SJSA1 (cell line): Measurements from ENCODE around the gene BLTP3B. TPM values are rescaled to one million over a fixed set of nuclear protein-coding genes. Genes with fewer than 3 reads are reported as not detected.

Source experiments
- DNase-seq, 2 experiments: peaks; one replicate each; pipeline ENCODE4 v3.0.0-alpha.2; 2015 to 2020; ENCODE audit warnings: low spot score in 2 of 2, low read depth in 1 of 2
- H3K27ac ChIP-seq: fragments of 250-450 bp; sonication (Bioruptor Pico); 2 replicates; pipeline ENCODE4 v1.5.1; 2020; ENCODE audit warnings: mild to moderate bottlenecking, moderate library complexity
- H3K27me3 ChIP-seq: fragments of 250-450 bp; sonication (Bioruptor Pico); replicated peaks from 2 replicates; pipeline ENCODE4 v1.5.1; 2020; ENCODE audit warnings: mild to moderate bottlenecking, moderate library complexity
- H3K36me3 ChIP-seq: fragments of 250-450 bp; sonication (Bioruptor Pico); 2 replicates; pipeline ENCODE4 v1.5.1; 2020; ENCODE audit warnings: mild to moderate bottlenecking
- H3K4me1 ChIP-seq: fragments of 250-450 bp; sonication (Bioruptor Pico); replicated peaks from 2 replicates; pipeline ENCODE4 v1.6.1; 2021; ENCODE audit warnings: mild to moderate bottlenecking
- H3K4me3 ChIP-seq: fragments of 250-450 bp; sonication (Bioruptor Pico); 2 replicates; pipeline ENCODE4 v1.5.1; 2020; ENCODE audit warnings: mild to moderate bottlenecking
- H3K9me3 ChIP-seq: fragments of 250-450 bp; sonication (Bioruptor Pico); replicated peaks from 2 replicates; pipeline ENCODE4 v1.5.1; 2020; ENCODE audit warnings: mild to moderate bottlenecking
- total RNA-seq: library from RNA; depleted of rRNA; stranded (reverse); fragments of >200 nt; shearing (Covaris generic); gene quantifications from 2 replicates; pipeline ENCODE4 v1.2.3, GENCODE V29; 2014

The BLTP3B gene
- total RNA-seq, 1 experiment from 2014 or later = 33.7 TPM

- H3K9me3 ChIP-seq = no peaks in the 10 kb centered on the region
- DNase-seq = no peak
- no peak overlapping the region for H3K4me3 ChIP-seq
- H3K27me3 ChIP-seq = no peaks in the 10 kb centered on the region
- H3K4me1 ChIP-seq = no peaks in the 10 kb centered on the region
- no peaks in the 10 kb centered on the region for H3K36me3 ChIP-seq
- H3K27ac ChIP-seq = no peak overlapping the region
Measured at GRCh38 chr12:100173111-100173510, 30.4 kb upstream of the BLTP3B start.

GRCh38 chr12:100171248-100171647, 28.6 kb upstream of the BLTP3B start:
- no peaks in the 10 kb centered on the region for H3K4me1 ChIP-seq
- no peak for DNase-seq
- no peaks in the 10 kb centered on the region for H3K9me3 ChIP-seq
- no peak overlapping the region for H3K4me3 ChIP-seq
- H3K27ac ChIP-seq = no peak overlapping the region
- H3K27me3 ChIP-seq = no peaks in the 10 kb centered on the region
- H3K36me3 ChIP-seq = no peaks in the 10 kb centered on the region

GRCh38 chr12:100170313-100170858, 27.7 kb upstream of the BLTP3B start:
- H3K36me3 ChIP-seq = no peaks in the 10 kb centered on the region
- H3K4me3 ChIP-seq = no peak overlapping the region
- no peaks in the 10 kb centered on the region for H3K9me3 ChIP-seq
- H3K4me1 ChIP-seq = no peaks in the 10 kb centered on the region
- no peak for DNase-seq
- H3K27me3 ChIP-seq = no peaks in the 10 kb centered on the region
- H3K27ac ChIP-seq = no peak overlapping the region

- H3K36me3 ChIP-seq = no peaks in the 10 kb centered on the region
- no peak for DNase-seq
- H3K4me1 ChIP-seq = no peaks in the 10 kb centered on the region
- H3K27me3 ChIP-seq = no peaks in the 10 kb centered on the region
- H3K4me3 ChIP-seq = no peak overlapping the region
- H3K9me3 ChIP-seq = no peaks in the 10 kb centered on the region
- H3K27ac ChIP-seq = no peak overlapping the region
Measured at GRCh38 chr12:100169345-100169744, 26.7 kb upstream of the BLTP3B start.

- Histone ChIP-seq H3K4me3 (no peak overlapping the region), H3K4me1 (peaks cover 5% of the 10 kb centered on the region; the same call in 1 of the 2 replicates)
- DNase-seq = no peak
Measured at GRCh38 chr12:100168562-100168961, 25.9 kb upstream of the BLTP3B start.

GRCh38 chr12:100166232-100166631, 23.6 kb upstream of the BLTP3B start:
- H3K9me3 ChIP-seq = no peaks in the 10 kb centered on the region
- peaks cover 8% of the 10 kb centered on the region; the same call in 1 of the 2 replicates for H3K4me1 ChIP-seq
- no peak overlapping the region for H3K4me3 ChIP-seq
- no peak overlapping the region for H3K27ac ChIP-seq
- no peaks in the 10 kb centered on the region for H3K36me3 ChIP-seq
- H3K27me3 ChIP-seq = no peaks in the 10 kb centered on the region
- no peak for DNase-seq

More at GRCh38 chr12:100168562-100168961, 25.9 kb upstream of the BLTP3B start:
- H3K27me3 ChIP-seq = no peaks in the 10 kb centered on the region
- H3K27ac ChIP-seq = no peak overlapping the region
- no peaks in the 10 kb centered on the region for H3K9me3 ChIP-seq
- H3K36me3 ChIP-seq = no peaks in the 10 kb centered on the region

- no peaks in the 10 kb centered on the region for H3K36me3 ChIP-seq
- DNase-seq = no peak
- H3K27me3 ChIP-seq = no peaks in the 10 kb centered on the region
- H3K4me1 ChIP-seq = peaks cover 8% of the 10 kb centered on the region; the same call in 1 of the 2 replicates
- H3K27ac ChIP-seq = no peak overlapping the region
- no peaks in the 10 kb centered on the region for H3K9me3 ChIP-seq
- no peak overlapping the region for H3K4me3 ChIP-seq
Measured at GRCh38 chr12:100165356-100165755, 22.7 kb upstream of the BLTP3B start.

GRCh38 chr12:100164153-100164704, 21.6 kb upstream of the BLTP3B start:
- Histone ChIP-seq H3K4me1 (peaks cover 8% of the 10 kb centered on the region; the same call in 1 of the 2 replicates), H3K4me3 (no peak overlapping the region), H3K36me3 (no peaks in the 10 kb centered on the region), H3K27me3 (no peaks in the 10 kb centered on the region), H3K9me3 (no peaks in the 10 kb centered on the region), H3K27ac (no peak overlapping the region)
- no peak for DNase-seq

GRCh38 chr12:100163416-100164152, 20.9 kb upstream of the BLTP3B start:
- no peaks in the 10 kb centered on the region for H3K36me3 ChIP-seq
- H3K4me3 ChIP-seq = 0 out of 2 replicates have a peak overlapping the region, but pooled peaks have one; percentile 12
- no peaks in the 10 kb centered on the region for H3K9me3 ChIP-seq
- no peak overlapping the region for H3K27ac ChIP-seq
- H3K27me3 ChIP-seq = no peaks in the 10 kb centered on the region
- peaks cover 8% of the 10 kb centered on the region; the same call in 1 of the 2 replicates for H3K4me1 ChIP-seq
- DNase-seq = peak; percentile 47 to 76

- Histone ChIP-seq H3K36me3 (no peaks in the 10 kb centered on the region), H3K9me3 (no peaks in the 10 kb centered on the region), H3K4me1 (peaks cover 8% of the 10 kb centered on the region; the same call in 1 of the 2 replicates), H3K27me3 (no peaks in the 10 kb centered on the region), H3K27ac (no peak overlapping the region), H3K4me3 (no peak overlapping the region)
- DNase-seq = no peak
Measured at GRCh38 chr12:100159391-100160104, 16.9 kb upstream of the BLTP3B start.

- Histone ChIP-seq H3K4me3 (no peak overlapping the region), H3K27me3 (no peaks in the 10 kb centered on the region), H3K27ac (no peak overlapping the region), H3K36me3 (no peaks in the 10 kb centered on the region), H3K4me1 (0 out of 2 replicates have a peak, but pooled peaks cover 3% of the 10 kb centered on the region), H3K9me3 (no peaks in the 10 kb centered on the region)
- no peak for DNase-seq
Measured at GRCh38 chr12:100158535-100158934, 15.9 kb upstream of the BLTP3B start.

- H3K27ac ChIP-seq = no peak overlapping the region
- no peaks in the 10 kb centered on the region for H3K4me1 ChIP-seq
- H3K9me3 ChIP-seq = no peaks in the 10 kb centered on the region
- no peak overlapping the region for H3K4me3 ChIP-seq
- no peak for DNase-seq
- H3K27me3 ChIP-seq = no peaks in the 10 kb centered on the region
- no peaks in the 10 kb centered on the region for H3K36me3 ChIP-seq
Measured at GRCh38 chr12:100157427-100157821, 14.8 kb upstream of the BLTP3B start.

- Histone ChIP-seq H3K4me3 (no peak overlapping the region), H3K36me3 (no peaks in the 10 kb centered on the region)
Measured at GRCh38 chr12:100156731-100157426, 14.2 kb upstream of the BLTP3B start.

More at GRCh38 chr12:100156731-100157426, 14.2 kb upstream of the BLTP3B start:
- H3K4me1 ChIP-seq = no peaks in the 10 kb centered on the region
- H3K27ac ChIP-seq = no peak overlapping the region
- no peaks in the 10 kb centered on the region for H3K9me3 ChIP-seq
- no peaks in the 10 kb centered on the region for H3K27me3 ChIP-seq
- no peak for DNase-seq
